NB4 (cell line): ENCODE measurements around the gene SUSD5.
"Not testable (repeated sequence)": the region's sequence is repeated elsewhere in the genome, so short reads cannot be mapped to it uniquely, and the experiment has no call there.

Source experiments
- MAX ChIP-seq: IDR thresholded peaks from 2 replicates; pipeline ENCODE4 v1.6.1; 2011; ENCODE audit warnings: low read depth, low read length
- POLR2A ChIP-seq: IDR thresholded peaks from 2 replicates; pipeline ENCODE4 v1.6.1; 2011; ENCODE audit warnings: mild to moderate bottlenecking; ENCODE audit not compliant: insufficient read length; ENCODE audit errors: extremely low read depth
- TF ChIP-seq, protein P1 (sequence below): IDR thresholded peaks from one replicate; pipeline ENCODE4 v1.5.1; 2012; ENCODE audit warnings: low read depth, low read length

DNA sequence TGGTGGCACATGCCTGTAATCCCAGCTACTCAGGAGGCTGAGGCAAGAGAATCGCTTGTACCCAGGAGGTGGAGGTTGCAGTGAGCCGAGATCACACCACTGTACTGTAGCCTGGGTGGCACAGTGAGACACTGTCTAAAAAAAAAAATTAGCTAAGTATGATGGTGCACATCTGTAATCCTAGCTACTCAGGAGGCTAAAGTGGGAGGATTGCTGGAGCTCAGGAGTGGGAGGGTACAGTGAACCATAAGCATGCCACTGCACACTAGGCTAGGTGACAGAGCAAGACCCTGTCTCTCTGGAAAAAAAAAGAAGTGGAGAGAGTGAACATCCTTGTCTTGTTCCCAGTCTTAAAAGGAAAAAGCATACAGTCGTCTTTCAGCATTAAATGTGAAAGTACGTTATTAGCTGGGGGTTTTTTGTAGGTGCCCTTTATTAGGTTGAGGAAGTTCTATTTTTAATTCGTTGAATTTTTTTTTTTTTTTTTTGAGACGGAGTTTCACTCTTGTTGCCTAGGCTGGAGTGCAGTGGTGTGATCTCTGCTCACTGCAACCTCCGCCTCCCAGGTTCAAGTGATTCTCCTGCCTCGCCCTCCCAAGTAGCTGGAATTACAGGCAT lies 79.5 kb downstream of the SUSD5 start:
- TF ChIP-seq, protein P1, sequence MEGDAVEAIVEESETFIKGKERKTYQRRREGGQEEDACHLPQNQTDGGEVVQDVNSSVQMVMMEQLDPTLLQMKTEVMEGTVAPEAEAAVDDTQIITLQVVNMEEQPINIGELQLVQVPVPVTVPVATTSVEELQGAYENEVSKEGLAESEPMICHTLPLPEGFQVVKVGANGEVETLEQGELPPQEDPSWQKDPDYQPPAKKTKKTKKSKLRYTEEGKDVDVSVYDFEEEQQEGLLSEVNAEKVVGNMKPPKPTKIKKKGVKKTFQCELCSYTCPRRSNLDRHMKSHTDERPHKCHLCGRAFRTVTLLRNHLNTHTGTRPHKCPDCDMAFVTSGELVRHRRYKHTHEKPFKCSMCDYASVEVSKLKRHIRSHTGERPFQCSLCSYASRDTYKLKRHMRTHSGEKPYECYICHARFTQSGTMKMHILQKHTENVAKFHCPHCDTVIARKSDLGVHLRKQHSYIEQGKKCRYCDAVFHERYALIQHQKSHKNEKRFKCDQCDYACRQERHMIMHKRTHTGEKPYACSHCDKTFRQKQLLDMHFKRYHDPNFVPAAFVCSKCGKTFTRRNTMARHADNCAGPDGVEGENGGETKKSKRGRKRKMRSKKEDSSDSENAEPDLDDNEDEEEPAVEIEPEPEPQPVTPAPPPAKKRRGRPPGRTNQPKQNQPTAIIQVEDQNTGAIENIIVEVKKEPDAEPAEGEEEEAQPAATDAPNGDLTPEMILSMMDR = not testable (repeated sequence)
- TF ChIP-seq POLR2A, MAX: not testable (repeated sequence)
